ENCODE measurements around the gene VRK1.

Gene VRK1

DNA sequence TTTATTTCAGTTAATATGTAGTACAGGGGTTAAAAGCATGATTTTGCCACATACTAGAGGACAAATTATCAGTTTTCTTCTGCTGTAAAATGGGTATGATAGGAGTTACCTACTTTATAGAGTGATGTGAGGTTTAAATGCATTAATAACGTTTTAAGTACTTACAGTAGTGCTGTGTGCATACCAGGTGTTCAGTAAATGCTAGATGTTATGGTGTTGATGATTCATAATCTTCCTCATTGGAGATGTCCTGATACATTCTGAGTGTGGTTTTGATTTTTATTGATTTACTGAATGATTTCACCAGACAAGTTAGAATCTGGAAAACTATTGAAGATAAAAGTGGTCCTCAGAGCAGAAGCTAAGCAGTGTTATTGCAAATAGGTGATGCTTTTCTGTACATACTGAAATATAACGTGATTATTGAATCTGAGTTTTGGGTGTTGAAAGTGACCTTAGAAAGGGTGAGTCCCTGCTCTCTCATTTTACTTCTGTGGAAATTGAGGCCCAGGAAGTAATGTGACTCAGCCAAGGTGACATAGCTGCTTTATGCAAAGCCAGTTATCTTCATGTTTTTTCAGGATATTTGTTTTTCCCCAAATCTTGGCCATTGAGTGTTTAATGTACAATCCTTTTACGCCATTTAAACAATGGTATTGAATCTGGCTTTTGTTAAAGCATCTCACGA lies 54.7 kb downstream of the VRK1 start:
- no peak for TF ChIP-seq EP300 (IDR thresholded peaks at IDR 0.05; ENCODE audit: borderline replicate concordance)
- TF ChIP-seq TAF1 (IDR thresholded peaks at IDR 0.05; ENCODE audit: low read depth) = no peak
- TF ChIP-seq, protein P1, sequence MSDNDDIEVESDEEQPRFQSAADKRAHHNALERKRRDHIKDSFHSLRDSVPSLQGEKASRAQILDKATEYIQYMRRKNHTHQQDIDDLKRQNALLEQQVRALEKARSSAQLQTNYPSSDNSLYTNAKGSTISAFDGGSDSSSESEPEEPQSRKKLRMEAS (IDR thresholded peaks at IDR 0.05) = no peak
- no peak for TF ChIP-seq FOXM1 (IDR thresholded peaks at IDR 0.05; ENCODE audit: borderline replicate concordance, low read depth)
- no peak for TF ChIP-seq ZBTB7A (IDR thresholded peaks at IDR 0.05; ENCODE audit: low read depth)
- TF ChIP-seq, protein P2, sequence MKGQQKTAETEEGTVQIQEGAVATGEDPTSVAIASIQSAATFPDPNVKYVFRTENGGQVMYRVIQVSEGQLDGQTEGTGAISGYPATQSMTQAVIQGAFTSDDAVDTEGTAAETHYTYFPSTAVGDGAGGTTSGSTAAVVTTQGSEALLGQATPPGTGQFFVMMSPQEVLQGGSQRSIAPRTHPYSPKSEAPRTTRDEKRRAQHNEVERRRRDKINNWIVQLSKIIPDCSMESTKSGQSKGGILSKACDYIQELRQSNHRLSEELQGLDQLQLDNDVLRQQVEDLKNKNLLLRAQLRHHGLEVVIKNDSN (IDR thresholded peaks at IDR 0.05) = no peak
- no peak for TF ChIP-seq NFIC (IDR thresholded peaks at IDR 0.05)
- TF ChIP-seq CEBPB (IDR thresholded peaks at IDR 0.05) = no peak
- TF ChIP-seq, protein P3, sequence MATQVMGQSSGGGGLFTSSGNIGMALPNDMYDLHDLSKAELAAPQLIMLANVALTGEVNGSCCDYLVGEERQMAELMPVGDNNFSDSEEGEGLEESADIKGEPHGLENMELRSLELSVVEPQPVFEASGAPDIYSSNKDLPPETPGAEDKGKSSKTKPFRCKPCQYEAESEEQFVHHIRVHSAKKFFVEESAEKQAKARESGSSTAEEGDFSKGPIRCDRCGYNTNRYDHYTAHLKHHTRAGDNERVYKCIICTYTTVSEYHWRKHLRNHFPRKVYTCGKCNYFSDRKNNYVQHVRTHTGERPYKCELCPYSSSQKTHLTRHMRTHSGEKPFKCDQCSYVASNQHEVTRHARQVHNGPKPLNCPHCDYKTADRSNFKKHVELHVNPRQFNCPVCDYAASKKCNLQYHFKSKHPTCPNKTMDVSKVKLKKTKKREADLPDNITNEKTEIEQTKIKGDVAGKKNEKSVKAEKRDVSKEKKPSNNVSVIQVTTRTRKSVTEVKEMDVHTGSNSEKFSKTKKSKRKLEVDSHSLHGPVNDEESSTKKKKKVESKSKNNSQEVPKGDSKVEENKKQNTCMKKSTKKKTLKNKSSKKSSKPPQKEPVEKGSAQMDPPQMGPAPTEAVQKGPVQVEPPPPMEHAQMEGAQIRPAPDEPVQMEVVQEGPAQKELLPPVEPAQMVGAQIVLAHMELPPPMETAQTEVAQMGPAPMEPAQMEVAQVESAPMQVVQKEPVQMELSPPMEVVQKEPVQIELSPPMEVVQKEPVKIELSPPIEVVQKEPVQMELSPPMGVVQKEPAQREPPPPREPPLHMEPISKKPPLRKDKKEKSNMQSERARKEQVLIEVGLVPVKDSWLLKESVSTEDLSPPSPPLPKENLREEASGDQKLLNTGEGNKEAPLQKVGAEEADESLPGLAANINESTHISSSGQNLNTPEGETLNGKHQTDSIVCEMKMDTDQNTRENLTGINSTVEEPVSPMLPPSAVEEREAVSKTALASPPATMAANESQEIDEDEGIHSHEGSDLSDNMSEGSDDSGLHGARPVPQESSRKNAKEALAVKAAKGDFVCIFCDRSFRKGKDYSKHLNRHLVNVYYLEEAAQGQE (IDR thresholded peaks at IDR 0.05; ENCODE audit: low read depth) = no peak
- TF ChIP-seq EGR1 (IDR thresholded peaks at IDR 0.05) = no peak
- TF ChIP-seq RAD21 (IDR thresholded peaks at IDR 0.05; ENCODE audit: low read depth) = no peak
- no peak for TF ChIP-seq YY1 (IDR thresholded peaks at IDR 0.05; ENCODE audit: low read depth)
- TF ChIP-seq TEAD4 (IDR thresholded peaks at IDR 0.05) = no peak
- no peak for TF ChIP-seq CREB1 (IDR thresholded peaks at IDR 0.05; ENCODE audit: low read depth)
- no peak for TF ChIP-seq TCF12 (IDR thresholded peaks at IDR 0.05; ENCODE audit: low read depth)

DNA sequence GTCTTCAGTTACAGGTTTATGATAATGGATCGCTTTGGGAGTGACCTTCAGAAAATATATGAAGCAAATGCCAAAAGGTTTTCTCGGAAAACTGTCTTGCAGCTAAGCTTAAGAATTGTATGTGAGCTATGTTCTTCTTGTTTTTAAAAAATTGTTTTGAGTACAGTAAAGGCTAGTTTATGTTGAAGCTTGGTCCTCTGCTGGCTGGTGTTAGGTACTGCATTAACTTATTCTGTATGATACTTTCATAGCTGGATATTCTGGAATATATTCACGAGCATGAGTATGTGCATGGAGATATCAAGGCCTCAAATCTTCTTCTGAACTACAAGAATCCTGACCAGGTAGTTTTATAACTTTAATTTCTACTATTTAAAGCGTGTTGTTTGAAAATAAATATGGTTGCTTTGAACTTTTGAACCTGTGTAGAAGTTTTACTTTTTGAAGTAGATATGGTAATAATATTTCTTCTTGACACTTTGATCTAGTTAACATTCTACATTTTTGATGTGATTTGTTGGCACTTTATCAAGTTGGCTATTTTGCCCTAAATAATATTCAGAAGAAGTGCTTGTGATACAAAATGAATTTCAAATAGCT lies 55.7 kb downstream of the VRK1 start:
- TF ChIP-seq TAF1 (IDR thresholded peaks at IDR 0.05; ENCODE audit: low read depth) = no peak
- peak; percentile 29; the same call in 1 of the 2 replicates for TF ChIP-seq RAD21 (IDR thresholded peaks at IDR 0.05; ENCODE audit: low read depth)

DNA sequence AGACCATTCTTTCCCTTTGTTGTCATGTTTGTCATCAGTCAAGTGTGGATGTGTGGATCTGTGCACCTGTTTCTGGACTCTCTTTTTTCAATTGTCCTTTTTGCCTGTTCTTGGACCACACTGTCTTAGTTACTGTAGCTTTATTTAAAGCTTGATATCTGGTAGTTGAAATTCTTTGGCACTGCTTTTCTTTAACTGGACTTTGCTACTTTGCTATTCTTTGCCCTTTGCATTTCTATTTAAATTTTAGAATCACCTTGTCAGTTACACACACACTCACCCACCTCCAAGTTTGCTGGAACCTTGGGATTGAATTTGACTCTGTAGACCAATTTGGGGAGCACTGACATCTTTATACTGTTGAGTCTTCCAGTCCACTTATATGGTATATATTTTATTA lies 61.5 kb downstream of the VRK1 start:
- TF ChIP-seq CEBPB (IDR thresholded peaks at IDR 0.05) (no peak), RAD21 (IDR thresholded peaks at IDR 0.05; ENCODE audit: low read depth) (no peak), CREB1 (IDR thresholded peaks at IDR 0.05; ENCODE audit: low read depth) (no peak), TAF1 (IDR thresholded peaks at IDR 0.05; ENCODE audit: low read depth) (no peak), TEAD4 (IDR thresholded peaks at IDR 0.05) (no peak), TCF12 (IDR thresholded peaks at IDR 0.05; ENCODE audit: low read depth) (no peak), EGR1 (IDR thresholded peaks at IDR 0.05) (no peak), FOXM1 (IDR thresholded peaks at IDR 0.05; ENCODE audit: borderline replicate concordance, low read depth) (no peak), EP300 (IDR thresholded peaks at IDR 0.05; ENCODE audit: borderline replicate concordance) (no peak), ZBTB7A (IDR thresholded peaks at IDR 0.05; ENCODE audit: low read depth) (no peak)
- TF ChIP-seq, protein P2 (IDR thresholded peaks at IDR 0.05) = no peak
- TF ChIP-seq, protein P1 (IDR thresholded peaks at IDR 0.05) = no peak

DNA sequence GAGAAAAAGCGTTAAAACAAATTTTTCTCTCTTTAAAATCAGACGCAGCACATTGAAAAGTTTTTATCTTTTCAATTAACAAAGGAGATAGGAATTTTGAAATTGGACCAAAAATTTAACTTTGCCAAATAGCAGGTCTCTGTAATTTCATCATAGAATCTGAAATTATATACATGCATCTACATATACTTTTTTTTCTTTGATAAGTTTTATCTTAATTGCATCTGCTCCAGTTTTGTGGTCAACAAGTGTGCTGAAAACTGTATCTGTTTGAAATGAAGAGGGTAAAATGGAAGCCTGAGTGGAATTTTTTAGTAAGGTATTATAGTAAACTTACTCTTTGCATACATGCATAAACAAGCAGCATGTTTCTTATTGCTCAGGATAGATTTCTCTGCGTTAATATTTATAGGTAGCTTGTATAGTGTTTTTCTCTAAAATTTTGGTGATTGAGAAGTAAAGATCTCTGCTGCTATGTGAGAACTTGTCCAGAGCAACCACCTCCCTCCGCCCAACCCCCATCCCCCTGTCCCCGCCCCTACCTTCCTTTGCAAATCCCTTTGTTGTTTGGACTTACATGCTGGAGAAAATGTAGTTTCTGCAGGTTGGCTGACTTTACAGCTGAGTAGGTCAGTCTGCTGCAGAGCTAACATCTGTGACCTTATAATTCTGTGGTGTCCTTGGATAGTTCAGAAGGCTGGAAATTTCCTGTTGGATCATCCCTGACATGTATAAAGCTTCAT lies 64.6 kb downstream of the VRK1 start:
- TF ChIP-seq, protein P3 (IDR thresholded peaks at IDR 0.05; ENCODE audit: low read depth) = no peak
- TF ChIP-seq CEBPB (IDR thresholded peaks at IDR 0.05) = no peak

DNA sequence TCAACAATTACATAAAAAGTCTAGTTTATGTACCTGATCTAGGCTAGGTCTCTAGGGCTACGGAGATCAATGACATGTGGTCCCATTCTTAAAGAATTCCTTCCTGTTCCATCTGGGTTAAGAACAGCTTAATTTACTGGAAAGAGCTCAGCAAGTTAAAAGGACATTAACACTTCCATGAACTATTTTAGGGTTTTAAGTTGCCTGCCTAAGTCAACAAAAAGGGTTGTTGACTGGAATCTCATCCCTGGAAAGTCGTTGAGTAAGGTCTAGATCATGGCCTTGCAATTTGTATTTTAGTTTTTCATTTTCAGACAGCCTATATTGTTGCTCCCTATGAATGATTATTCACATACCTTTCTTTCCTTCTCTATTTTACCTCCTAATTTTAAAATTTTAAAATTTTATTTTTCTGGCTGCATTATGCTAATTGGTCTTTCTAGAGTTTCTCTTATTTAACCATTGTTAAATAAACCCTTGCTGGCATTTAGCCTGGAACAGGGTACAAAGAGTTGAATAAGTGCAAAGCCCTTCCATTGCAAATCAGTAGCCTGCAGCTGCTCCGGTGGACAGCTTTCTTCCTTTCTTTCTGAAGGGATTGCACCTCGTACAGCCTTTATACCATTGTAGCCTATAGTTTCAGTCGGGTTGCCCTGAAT lies 66.3 kb downstream of the VRK1 start:
- TF ChIP-seq EP300 (IDR thresholded peaks at IDR 0.05; ENCODE audit: borderline replicate concordance) = no peak
- no peak for TF ChIP-seq TAF1 (IDR thresholded peaks at IDR 0.05; ENCODE audit: low read depth)
- TF ChIP-seq, protein P2 (IDR thresholded peaks at IDR 0.05) = no peak
- TF ChIP-seq, protein P3 (IDR thresholded peaks at IDR 0.05; ENCODE audit: low read depth) = no peak
- TF ChIP-seq TEAD4 (IDR thresholded peaks at IDR 0.05) = no peak
- no peak for TF ChIP-seq YY1 (IDR thresholded peaks at IDR 0.05; ENCODE audit: low read depth)
- TF ChIP-seq RAD21 (IDR thresholded peaks at IDR 0.05; ENCODE audit: low read depth) = no peak
- no peak for TF ChIP-seq FOXM1 (IDR thresholded peaks at IDR 0.05; ENCODE audit: borderline replicate concordance, low read depth)
- TF ChIP-seq CREB1 (IDR thresholded peaks at IDR 0.05; ENCODE audit: low read depth) = no peak
- TF ChIP-seq CEBPB (IDR thresholded peaks at IDR 0.05) = no peak
- no peak for TF ChIP-seq EGR1 (IDR thresholded peaks at IDR 0.05)
- no peak for TF ChIP-seq NFIC (IDR thresholded peaks at IDR 0.05)
- TF ChIP-seq, protein P1 (IDR thresholded peaks at IDR 0.05) = no peak

Data from Ishikawa (cell line).